MM.1S (cell line): Measurements from ENCODE around the gene PPP1CA.

Experiments used
- EZH2 ChIP-seq: fragments of 300-600 bp; sonication (generic); optimal IDR thresholded peaks from 2 replicates; pipeline ENCODE3; 2017; ENCODE audit warnings: low read depth, mild to moderate bottlenecking, antibody characterized with exemption, low read length, mixed read lengths
- EZH2phosphoT487 ChIP-seq: fragments of 300-600 bp; sonication (generic); IDR thresholded peaks from 2 replicates; pipeline ENCODE4 v1.6.1; 2018; ENCODE audit warnings: antibody characterized with exemption, low read length

GRCh38 chr11:67371911-67372320 lies 29.7 kb downstream of the PPP1CA start:
- no peak for TF ChIP-seq EZH2phosphoT487
- TF ChIP-seq EZH2, result no peak
